DMS 273 treated with DMSO at 0.1 percent for 48 hours (cell line): ENCODE results near the gene C3orf70.

Source experiments
- DNase-seq: peaks from one replicate; lab custom pipeline; 2025; lab: John Stamatoyannopoulos, UW

The C3orf70 gene

GRCh38 chr3:185084901-185085300 lies 68.0 kb downstream of the C3orf70 start:
- DNase-seq, result no peak

GRCh38 chr3:185084402-185084801 lies 68.5 kb downstream of the C3orf70 start:
- no peak for DNase-seq

- no peak for DNase-seq
Measured at GRCh38 chr3:185082829-185083228, 70.0 kb downstream of the C3orf70 start.

- DNase-seq, result no peak
Measured at GRCh38 chr3:185082149-185082548, 70.7 kb downstream of the C3orf70 start.

GRCh38 chr3:185081521-185081920 lies 71.3 kb downstream of the C3orf70 start:
- DNase-seq, result no peak

GRCh38 chr3:185079625-185080024 lies 73.2 kb downstream of the C3orf70 start:
- DNase-seq, result no peak

GRCh38 chr3:185076219-185076618 lies 76.6 kb downstream of the C3orf70 start:
- no peak for DNase-seq

- no peak for DNase-seq
Measured at GRCh38 chr3:185075547-185075946, 77.3 kb downstream of the C3orf70 start.

- DNase-seq, result no peak
Measured at GRCh38 chr3:185071287-185071800, 81.5 kb downstream of the C3orf70 start.

GRCh38 chr3:185070491-185071286 lies 82.2 kb downstream of the C3orf70 start:
- DNase-seq, result no peak

GRCh38 chr3:185069037-185070030 lies 83.5 kb downstream of the C3orf70 start:
- no peak for DNase-seq

- DNase-seq, result no peak
Measured at GRCh38 chr3:185067173-185067572, 85.7 kb downstream of the C3orf70 start.

- DNase-seq, result no peak
Measured at GRCh38 chr3:185066251-185066650, 86.6 kb downstream of the C3orf70 start.

GRCh38 chr3:185065059-185065458 lies 87.8 kb downstream of the C3orf70 start:
- DNase-seq, result no peak

GRCh38 chr3:185063431-185063830 lies 89.4 kb downstream of the C3orf70 start:
- no peak for DNase-seq

GRCh38 chr3:185062191-185062590 lies 90.7 kb downstream of the C3orf70 start:
- DNase-seq, result no peak

- no peak for DNase-seq
Measured at GRCh38 chr3:185060655-185061054, 92.2 kb downstream of the C3orf70 start.

GRCh38 chr3:185059766-185060165 lies 93.1 kb downstream of the C3orf70 start:
- DNase-seq, result no peak

- no peak for DNase-seq
Measured at GRCh38 chr3:185058796-185059195, 94.1 kb downstream of the C3orf70 start.

GRCh38 chr3:185057829-185058228 lies 95.0 kb downstream of the C3orf70 start:
- no peak for DNase-seq

GRCh38 chr3:185056908-185057307 lies 96.0 kb downstream of the C3orf70 start:
- DNase-seq, result no peak

- no peak for DNase-seq
Measured at GRCh38 chr3:185052631-185053030, 100.2 kb downstream of the C3orf70 start.

- DNase-seq, result no peak
Measured at GRCh38 chr3:185051801-185052200, 101.1 kb downstream of the C3orf70 start.
